HepG2 (cell line): ENCODE results near the gene SUSD3. TPM values are rescaled to one million over a fixed set of nuclear protein-coding genes. Genes with fewer than 3 reads are reported as not detected.
A peak's percentile ranks its signal among the peaks of the same experiment; 100 is the strongest.

ENCODE experiments used
- GMEB1 ChIP-seq: sonication (generic); formaldehyde crosslinking; IDR thresholded peaks from 2 replicates; pipeline ENCODE4 v1.5.1; 2020; ENCODE audit warnings: missing genetic modification reagents, mild to moderate bottlenecking, borderline replicate concordance
- JUNB ChIP-seq: sonication (generic); formaldehyde crosslinking; IDR thresholded peaks from 2 replicates; pipeline ENCODE4 v1.8.0; 2022; ENCODE audit warnings: missing genetic modification reagents, mild to moderate bottlenecking, borderline replicate concordance
- KDM1A ChIP-seq: IDR thresholded peaks from 2 replicates; pipeline ENCODE4 v1.6.1; 2016; ENCODE audit warnings: missing compliant biosample characterization
- KDM3A ChIP-seq: IDR thresholded peaks from 2 replicates; pipeline ENCODE4 v1.6.1; 2018; ENCODE audit warnings: low read depth, missing compliant biosample characterization
- MLX ChIP-seq: IDR thresholded peaks from 2 replicates; pipeline ENCODE4 v1.6.1; 2016
- SIX1 ChIP-seq: sonication (generic); formaldehyde crosslinking; IDR thresholded peaks from 2 replicates; pipeline ENCODE4 v1.4.0; 2020; ENCODE audit warnings: missing genetic modification reagents, borderline replicate concordance
- TIGD3 ChIP-seq: sonication (generic); formaldehyde crosslinking; IDR thresholded peaks from 2 replicates; pipeline ENCODE4 v1.5.1; 2020; ENCODE audit warnings: mild to moderate bottlenecking, missing genetic modification reagents, borderline replicate concordance
- ZBTB39 ChIP-seq: sonication (generic); formaldehyde crosslinking; IDR thresholded peaks from 2 replicates; pipeline ENCODE4 v1.5.0; 2020; ENCODE audit warnings: missing genetic modification reagents
- ZNF407 ChIP-seq: sonication (generic); formaldehyde crosslinking; IDR thresholded peaks from one replicate; pipeline ENCODE4 v1.5.1; 2020; ENCODE audit warnings: mild to moderate bottlenecking, missing genetic modification reagents; ENCODE audit errors: not compliant biosample characterization
- ZNF652 ChIP-seq: IDR thresholded peaks from 2 replicates; pipeline ENCODE4 v1.6.1; 2016; ENCODE audit warnings: low read depth, borderline replicate concordance
- ZNF737 ChIP-seq: sonication (generic); formaldehyde crosslinking; IDR thresholded peaks from 2 replicates; pipeline ENCODE4 v1.5.0; 2020; ENCODE audit warnings: missing genetic modification reagents, mild to moderate bottlenecking, borderline replicate concordance
- ZNF768 ChIP-seq: sonication (generic); formaldehyde crosslinking; IDR thresholded peaks from 2 replicates; pipeline ENCODE4 v1.4.0; 2020; ENCODE audit warnings: missing genetic modification reagents
- polyA plus RNA-seq, 8 experiments: library from polyadenylated mRNA; depleted of rRNA in 3 of 8; stranded (reverse) in 7 of 8; unstranded in 1 of 8; fragments of >200 nt; fragmentation: Illumina TruSeq in 4 of 8; extraction: Trizol in 4 of 8; gene quantifications; 2 replicates each; pipeline versions ENCODE4 v1.2.1 to v1.2.3, GENCODE V29; 2011 to 2016; ENCODE audit warnings: low read depth in 4 of 8, missing spikeins in 1 of 8, mixed read lengths in 1 of 8; ENCODE audit not compliant: insufficient read depth in 1 of 8
- total RNA-seq, 5 experiments: library from RNA; depleted of rRNA; stranded (reverse); fragments of >200 nt; fragmentation: Illumina TruSeq; extraction: Trizol; gene quantifications; 2 replicates each; pipeline ENCODE4 v1.2.3, GENCODE V29; 2016; ENCODE audit warnings: low read depth in 1 of 5

The SUSD3 gene
- total and polyA plus RNA-seq, 2 of the 13 experiments (the other 11 are each of a cell fraction or from before 2014, with no cell fraction given): 7.0 to 9.1 TPM

- TF ChIP-seq SIX1 (no peak), ZNF652 (CRISPR knock-in tag) (no peak), ZBTB39 (CRISPR knock-in tag) (peak; percentile 38; the same call in 1 of the 2 replicates), KDM3A (CRISPR knock-in tag) (0 out of 2 replicates have a peak, but pooled peaks have one; percentile 24), TIGD3 (CRISPR knock-in tag) (no peak), ZNF737 (0 out of 2 replicates have a peak, but pooled peaks have one; percentile 40), ZNF407 (CRISPR knock-in tag) (no peak), KDM1A (CRISPR knock-in tag) (no peak; the same call in 1 of the 2 replicates), MLX (0 out of 2 replicates have a peak, but pooled peaks have one; percentile 23), JUNB (CRISPR knock-in tag) (no peak), ZNF768 (CRISPR knock-in tag) (peak; percentile 97), GMEB1 (CRISPR knock-in tag) (0 out of 2 replicates have a peak, but pooled peaks have one; percentile 29)
Observed at GRCh38 chr9:93132946-93133680, 74.6 kb downstream of the SUSD3 start (continued).
